GM23338 (cell line): ENCODE results near the gene ZNF155. TPM values are rescaled to one million over a fixed set of nuclear protein-coding genes. Genes with fewer than 3 reads are reported as not detected.
"Not testable (repeated sequence)": the region's sequence is repeated elsewhere in the genome, so short reads cannot be mapped to it uniquely, and the experiment has no call there.

Experiments
- ATAC-seq: fragments of 200-7000 bp; cut with Tn5 transposase; 3 replicates; pipeline ENCODE4 v1.9.1; 2020
- DNase-seq: peaks from one replicate; pipeline ENCODE4 v3.0.0-alpha.2; 2015; ENCODE audit warnings: low spot score
- H2AFZ ChIP-seq: fragments of 200-600 bp; sonication (generic); 2 replicates; pipeline ENCODE4 v1.8.0; 2016; ENCODE audit warnings: antibody characterized with exemption, mild to moderate bottlenecking, moderate library complexity
- H3F3A ChIP-seq: fragments of 200-600 bp; sonication (generic); replicated peaks from 2 replicates; pipeline ENCODE4 v1.8.0; 2017; ENCODE audit warnings: antibody characterized with exemption, mixed run types, low read depth
- H3K27ac ChIP-seq: fragments of 200-600 bp; sonication (generic); 2 replicates; pipeline ENCODE4 v1.6.1; 2016; ENCODE audit warnings: low read depth
- H3K27me3 ChIP-seq: fragments of 200-600 bp; sonication (generic); 2 replicates; pipeline ENCODE4 v1.8.0; 2016; ENCODE audit warnings: mild to moderate bottlenecking, mixed run types, moderate library complexity; ENCODE audit not compliant: insufficient read depth
- H3K36me3 ChIP-seq: fragments of 200-600 bp; sonication (generic); 2 replicates; pipeline ENCODE4 v1.8.0; 2016; ENCODE audit warnings: mild to moderate bottlenecking; ENCODE audit not compliant: insufficient read depth
- H3K4me1 ChIP-seq: fragments of 200-600 bp; sonication (generic); 2 replicates; pipeline ENCODE4 v1.8.0; 2016; ENCODE audit warnings: mild to moderate bottlenecking, moderate library complexity; ENCODE audit not compliant: insufficient read depth
- H3K4me2 ChIP-seq: fragments of 200-600 bp; sonication (generic); 2 replicates; pipeline ENCODE4 v1.7.1; 2017; ENCODE audit warnings: mixed run types
- H3K4me3 ChIP-seq: fragments of 200-600 bp; sonication (generic); 2 replicates; pipeline ENCODE4 v1.6.1; 2016; ENCODE audit warnings: mixed run types
- H3K79me2 ChIP-seq: fragments of 200-600 bp; sonication (generic); replicated peaks from 2 replicates; pipeline ENCODE4 v1.8.0; 2017; ENCODE audit warnings: mild to moderate bottlenecking; ENCODE audit not compliant: insufficient read depth
- H3K9me2 ChIP-seq: fragments of 200-600 bp; sonication (generic); 2 replicates; pipeline ENCODE4 v1.8.0; 2017; ENCODE audit not compliant: insufficient read depth
- H4K20me1 ChIP-seq: fragments of 200-600 bp; sonication (generic); replicated peaks from 2 replicates; pipeline ENCODE4 v1.8.0; 2017; ENCODE audit warnings: mild to moderate bottlenecking; ENCODE audit not compliant: insufficient read depth
- H3K27ac Mint-ChIP-seq: 2 replicates; pipeline ENCODE4 v1.8.0; 2020; ENCODE audit warnings: inconsistent platforms, mild to moderate bottlenecking, moderate library complexity, mixed read lengths
- H3K27me3 Mint-ChIP-seq: 3 replicates; pipeline ENCODE4 v1.8.0; 2022; ENCODE audit warnings: low read depth, mild to moderate bottlenecking, moderate library complexity, mixed read lengths, inconsistent platforms; ENCODE audit not compliant: insufficient read depth, poor library complexity
- H3K36me3 Mint-ChIP-seq: 3 replicates; pipeline ENCODE4 v1.8.0; 2021; ENCODE audit warnings: low read depth, mild to moderate bottlenecking, inconsistent platforms, moderate library complexity, mixed read lengths
- H3K4me1 Mint-ChIP-seq: 3 replicates; pipeline ENCODE4 v1.8.0; 2020; ENCODE audit warnings: mild to moderate bottlenecking, inconsistent platforms, mixed read lengths
- H3K4me3 Mint-ChIP-seq: 3 replicates; pipeline ENCODE4 v1.8.0; 2021; ENCODE audit warnings: moderate library complexity, mild to moderate bottlenecking, inconsistent platforms, mixed read lengths
- H3K9me3 Mint-ChIP-seq: 3 replicates; pipeline ENCODE4 v1.8.0; 2020; ENCODE audit warnings: moderate library complexity, mild to moderate bottlenecking, inconsistent platforms, mixed read lengths
- CREB1 ChIP-seq: fragments of 250-450 bp; sonication (Bioruptor Pico); IDR thresholded peaks from 2 replicates; pipeline ENCODE4 v1.5.0; 2020; ENCODE audit warnings: low read depth, mild to moderate bottlenecking, moderate library complexity
- JUNB ChIP-seq: IDR thresholded peaks from one replicate; pipeline ENCODE4 v1.6.1; 2016; ENCODE audit warnings: antibody characterized with exemption; ENCODE audit not compliant: unreplicated experiment
- POLR2AphosphoS5 ChIP-seq: IDR thresholded peaks from 2 replicates; pipeline ENCODE4 v1.6.1; 2016; ENCODE audit warnings: antibody characterized with exemption, low read depth
- polyA plus RNA-seq: library from polyadenylated mRNA; unstranded; fragments of >200 nt; fragmentation: Nextera tagmentation; extraction: Ambion mirVana; gene quantifications from 2 replicates; pipeline ENCODE4 v1.2.1, GENCODE V29; 2016
- total RNA-seq: library from RNA; depleted of rRNA; stranded (reverse); fragments of >200 nt; shearing (Covaris generic); gene quantifications from 2 replicates; pipeline ENCODE4 v1.2.3, GENCODE V29; 2014
- TF ChIP-seq, protein P1 (sequence below): IDR thresholded peaks from one replicate; pipeline ENCODE4 v1.6.1; 2018; ENCODE audit warnings: antibody characterized with exemption; ENCODE audit not compliant: unreplicated experiment
- TF ChIP-seq, protein P2 (sequence below): IDR thresholded peaks from 2 replicates; pipeline ENCODE4 v1.6.1; 2016; ENCODE audit warnings: antibody characterized with exemption

The ZNF155 gene
- total and polyA plus RNA-seq, 2 experiments from 2014 or later, result 3.8 to 6.0 TPM

- TF ChIP-seq POLR2AphosphoS5 (no peak), CREB1 (CRISPR knock-in tag) (no peak), JUNB (no peak)
- TF ChIP-seq, protein P1, sequence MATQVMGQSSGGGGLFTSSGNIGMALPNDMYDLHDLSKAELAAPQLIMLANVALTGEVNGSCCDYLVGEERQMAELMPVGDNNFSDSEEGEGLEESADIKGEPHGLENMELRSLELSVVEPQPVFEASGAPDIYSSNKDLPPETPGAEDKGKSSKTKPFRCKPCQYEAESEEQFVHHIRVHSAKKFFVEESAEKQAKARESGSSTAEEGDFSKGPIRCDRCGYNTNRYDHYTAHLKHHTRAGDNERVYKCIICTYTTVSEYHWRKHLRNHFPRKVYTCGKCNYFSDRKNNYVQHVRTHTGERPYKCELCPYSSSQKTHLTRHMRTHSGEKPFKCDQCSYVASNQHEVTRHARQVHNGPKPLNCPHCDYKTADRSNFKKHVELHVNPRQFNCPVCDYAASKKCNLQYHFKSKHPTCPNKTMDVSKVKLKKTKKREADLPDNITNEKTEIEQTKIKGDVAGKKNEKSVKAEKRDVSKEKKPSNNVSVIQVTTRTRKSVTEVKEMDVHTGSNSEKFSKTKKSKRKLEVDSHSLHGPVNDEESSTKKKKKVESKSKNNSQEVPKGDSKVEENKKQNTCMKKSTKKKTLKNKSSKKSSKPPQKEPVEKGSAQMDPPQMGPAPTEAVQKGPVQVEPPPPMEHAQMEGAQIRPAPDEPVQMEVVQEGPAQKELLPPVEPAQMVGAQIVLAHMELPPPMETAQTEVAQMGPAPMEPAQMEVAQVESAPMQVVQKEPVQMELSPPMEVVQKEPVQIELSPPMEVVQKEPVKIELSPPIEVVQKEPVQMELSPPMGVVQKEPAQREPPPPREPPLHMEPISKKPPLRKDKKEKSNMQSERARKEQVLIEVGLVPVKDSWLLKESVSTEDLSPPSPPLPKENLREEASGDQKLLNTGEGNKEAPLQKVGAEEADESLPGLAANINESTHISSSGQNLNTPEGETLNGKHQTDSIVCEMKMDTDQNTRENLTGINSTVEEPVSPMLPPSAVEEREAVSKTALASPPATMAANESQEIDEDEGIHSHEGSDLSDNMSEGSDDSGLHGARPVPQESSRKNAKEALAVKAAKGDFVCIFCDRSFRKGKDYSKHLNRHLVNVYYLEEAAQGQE, result no peak
- TF ChIP-seq, protein P2, sequence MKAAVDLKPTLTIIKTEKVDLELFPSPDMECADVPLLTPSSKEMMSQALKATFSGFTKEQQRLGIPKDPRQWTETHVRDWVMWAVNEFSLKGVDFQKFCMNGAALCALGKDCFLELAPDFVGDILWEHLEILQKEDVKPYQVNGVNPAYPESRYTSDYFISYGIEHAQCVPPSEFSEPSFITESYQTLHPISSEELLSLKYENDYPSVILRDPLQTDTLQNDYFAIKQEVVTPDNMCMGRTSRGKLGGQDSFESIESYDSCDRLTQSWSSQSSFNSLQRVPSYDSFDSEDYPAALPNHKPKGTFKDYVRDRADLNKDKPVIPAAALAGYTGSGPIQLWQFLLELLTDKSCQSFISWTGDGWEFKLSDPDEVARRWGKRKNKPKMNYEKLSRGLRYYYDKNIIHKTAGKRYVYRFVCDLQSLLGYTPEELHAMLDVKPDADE, result no peak
Observed at GRCh38 chr19:43941209-43941608, 42.8 kb upstream of the ZNF155 start (continued).

DNA sequence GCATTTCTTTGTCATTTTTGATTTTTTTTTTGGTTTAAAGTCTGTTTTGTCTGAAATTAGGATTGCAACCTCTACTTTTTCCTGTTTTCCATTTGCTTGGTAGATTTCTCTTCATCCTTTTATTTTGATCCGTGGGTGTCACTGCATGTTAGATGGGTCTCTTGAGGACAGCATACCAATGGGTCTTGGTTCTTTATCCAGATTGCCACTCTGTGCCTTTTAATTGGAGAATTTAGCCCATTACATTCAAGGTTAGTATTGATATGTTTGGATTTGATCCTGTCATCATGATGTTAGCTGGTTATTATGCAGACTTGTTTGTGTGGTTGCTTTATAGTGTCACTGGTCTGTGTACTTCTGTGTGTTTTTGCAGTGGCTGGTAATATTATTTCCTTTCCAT lies 36.6 kb upstream of the ZNF155 start:
- H3K36me3 ChIP-seq, ATAC-seq, H3K4me1 ChIP-seq, H3K4me3 Mint-ChIP-seq, H3K4me2 ChIP-seq, H3K27ac Mint-ChIP-seq, H3K79me2 ChIP-seq, H3K27me3 ChIP-seq, DNase-seq, H3K27ac ChIP-seq, H4K20me1 ChIP-seq, H3F3A ChIP-seq, H2AFZ ChIP-seq, H3K4me1 Mint-ChIP-seq, H3K4me3 ChIP-seq: not testable (repeated sequence)
- H3K9me2 ChIP-seq, result peaks cover 12% of the 10 kb centered on the region; the same call in 1 of the 2 replicates
- Mint-ChIP-seq H3K36me3 (peaks cover 14% of the 10 kb centered on the region), H3K27me3 (peaks cover 11% of the 10 kb centered on the region), H3K9me3 (peaks cover 68% of the 10 kb centered on the region)

DNA sequence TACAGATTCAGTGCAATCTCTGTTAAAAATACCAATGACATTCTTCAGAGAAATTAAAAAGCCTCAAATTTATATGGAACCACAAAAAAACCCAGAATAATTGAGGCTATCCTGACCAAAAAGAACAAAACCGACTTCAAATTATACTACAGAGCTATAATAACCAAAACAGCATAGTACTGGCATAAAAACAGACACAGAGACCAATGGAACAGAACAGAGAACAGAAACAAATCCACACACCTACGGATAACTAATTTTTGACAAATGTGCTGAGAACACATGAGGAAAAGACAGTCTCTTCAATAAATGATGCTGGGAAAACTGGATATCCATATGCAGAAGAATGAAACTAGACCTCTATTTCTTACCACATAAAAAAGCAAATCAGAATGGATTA lies 34.2 kb upstream of the ZNF155 start:
- H3K27me3 ChIP-seq, H3K4me1 ChIP-seq, H4K20me1 ChIP-seq, H3K4me1 Mint-ChIP-seq, H3K4me3 ChIP-seq, DNase-seq, H3K36me3 ChIP-seq, H3K27ac ChIP-seq, H2AFZ ChIP-seq, H3F3A ChIP-seq, H3K4me3 Mint-ChIP-seq, H3K4me2 ChIP-seq, H3K79me2 ChIP-seq, H3K27ac Mint-ChIP-seq, ATAC-seq: not testable (repeated sequence)
- H3K36me3 Mint-ChIP-seq, result peaks cover 24% of the 10 kb centered on the region
- peaks cover 13% of the 10 kb centered on the region; the same call in 1 of the 2 replicates for H3K9me2 ChIP-seq
- peaks cover 11% of the 10 kb centered on the region for H3K27me3 Mint-ChIP-seq
- H3K9me3 Mint-ChIP-seq, result peaks cover 60% of the 10 kb centered on the region
